ENCODE results near the gene NCAPD3. TPM values are rescaled to one million over a fixed set of nuclear protein-coding genes. Genes with fewer than 3 reads are reported as not detected.

NCAPD3 gene
- polyA plus RNA-seq, 3 donors = 4.0 to 15.2 (median 6.0) TPM

- Histone ChIP-seq H3K9me3 (replicated peaks in 1 of 2; ENCODE audit: control insufficient read depth in 1 of 2, insufficient read depth in 1 of 2, low read length in 2 of 2) (no peaks in the 10 kb centered on the region), H2AFZ (ENCODE audit: insufficient read depth, low read depth, low read length, poor library complexity, severe bottlenecking) (no peak overlapping the region), H3K27ac (ENCODE audit: low read depth in 1 of 2, low read length in 2 of 2) (no peak overlapping the region), H3K27me3 (ENCODE audit: control insufficient read depth in 2 of 2, insufficient read depth in 2 of 2, low read length in 2 of 2) (no peaks in the 10 kb centered on the region), H3K4me1 (ENCODE audit: control insufficient read depth in 1 of 2, insufficient read depth in 2 of 2, low read length in 2 of 2) (no peaks in the 10 kb centered on the region), H4K20me1 (ENCODE audit: insufficient read depth, low read length) (no peaks in the 10 kb centered on the region), H3K4me3 (replicated peaks in 1 of 3; ENCODE audit: low read depth in 2 of 3, low read length in 3 of 3) (no peak overlapping the region), H3K36me3 (replicated peaks in 1 of 2; ENCODE audit: control insufficient read depth in 1 of 2, insufficient read depth in 2 of 2, low read length in 2 of 2) (peaks cover 72 to 99% of the 10 kb centered on the region in 2 donors), H3K79me2 (ENCODE audit: insufficient read depth, low read length) (no peaks in the 10 kb centered on the region), H3K9ac (ENCODE audit: insufficient read depth, low read length, poor library complexity, severe bottlenecking) (no peak overlapping the region), H3K4me2 (replicated peaks; ENCODE audit: extremely low read depth, low read length, poor library complexity, severe bottlenecking) (no peak overlapping the region)
- Mint-ChIP-seq H3K27ac (no peak overlapping the region), H3K4me3 (no peak overlapping the region), H3K4me1 (no peaks in the 10 kb centered on the region), H3K27me3 (ENCODE audit: low read depth in 3 of 3) (no peaks in the 10 kb centered on the region), H3K36me3 (peaks cover 82 to 83% of the 10 kb centered on the region in 2 donors), H3K9me3 (no peaks in the 10 kb centered on the region)
- intact Hi-C loops (cut with micrococcal nuclease) = no loop called here
- no peak for TF ChIP-seq CTCF (IDR thresholded peaks at IDR 0.05)
- 96% methylated on average over 11 of the region's 13 CpGs for WGBS (ENCODE audit: insufficient coverage)
- no peak for DNase-seq
These were observed 47.5 kb downstream of the NCAPD3 start for GRCh38 chr11:134176284-134176683.

GRCh38 chr11:134173296-134173695 lies 50.5 kb downstream of the NCAPD3 start:
- no peaks in the 10 kb centered on the region for H3K9me3 ChIP-seq (replicated peaks in 1 of 2; ENCODE audit: control insufficient read depth in 1 of 2, insufficient read depth in 1 of 2, low read length in 2 of 2)
- DNase-seq = no peak
- 97% methylated on average over 5 of the region's 5 CpGs for WGBS (ENCODE audit: insufficient coverage)
- H3K9ac ChIP-seq (ENCODE audit: insufficient read depth, low read length, poor library complexity, severe bottlenecking) = no peak overlapping the region
- intact Hi-C loops (cut with micrococcal nuclease) = no loop called here
- H3K9me3 Mint-ChIP-seq = no peaks in the 10 kb centered on the region
- H4K20me1 ChIP-seq (ENCODE audit: insufficient read depth, low read length) = no peaks in the 10 kb centered on the region
- TF ChIP-seq CTCF (IDR thresholded peaks at IDR 0.05) = no peak
- H3K79me2 ChIP-seq (ENCODE audit: insufficient read depth, low read length) = no peaks in the 10 kb centered on the region
- no peaks in the 10 kb centered on the region for H3K27me3 Mint-ChIP-seq (ENCODE audit: low read depth in 3 of 3)
- no peak overlapping the region for H2AFZ ChIP-seq (ENCODE audit: insufficient read depth, low read depth, low read length, poor library complexity, severe bottlenecking)
- peaks cover 74 to 98% of the 10 kb centered on the region in 2 donors for H3K36me3 ChIP-seq (replicated peaks in 1 of 2; ENCODE audit: control insufficient read depth in 1 of 2, insufficient read depth in 2 of 2, low read length in 2 of 2)
- H3K27ac Mint-ChIP-seq = no peak overlapping the region
- H3K4me1 Mint-ChIP-seq = no peaks in the 10 kb centered on the region
- no peak overlapping the region for H3K4me3 ChIP-seq (replicated peaks in 1 of 3; ENCODE audit: low read depth in 2 of 3, low read length in 3 of 3)
- no peaks in the 10 kb centered on the region for H3K4me1 ChIP-seq (ENCODE audit: control insufficient read depth in 1 of 2, insufficient read depth in 2 of 2, low read length in 2 of 2)
- H3K27me3 ChIP-seq (ENCODE audit: control insufficient read depth in 2 of 2, insufficient read depth in 2 of 2, low read length in 2 of 2) = no peaks in the 10 kb centered on the region
- H3K4me2 ChIP-seq (replicated peaks; ENCODE audit: extremely low read depth, low read length, poor library complexity, severe bottlenecking) = no peak overlapping the region
- H3K27ac ChIP-seq (ENCODE audit: low read depth in 1 of 2, low read length in 2 of 2) = no peak overlapping the region
- H3K36me3 Mint-ChIP-seq = peaks cover 79 to 96% of the 10 kb centered on the region in 2 donors
- no peak overlapping the region for H3K4me3 Mint-ChIP-seq

All from CD14-positive monocyte (primary cell).